ENCODE measurements around the gene GART.
A peak's percentile ranks its signal among the peaks of the same experiment; 100 is the strongest.

The GART gene

DNA sequence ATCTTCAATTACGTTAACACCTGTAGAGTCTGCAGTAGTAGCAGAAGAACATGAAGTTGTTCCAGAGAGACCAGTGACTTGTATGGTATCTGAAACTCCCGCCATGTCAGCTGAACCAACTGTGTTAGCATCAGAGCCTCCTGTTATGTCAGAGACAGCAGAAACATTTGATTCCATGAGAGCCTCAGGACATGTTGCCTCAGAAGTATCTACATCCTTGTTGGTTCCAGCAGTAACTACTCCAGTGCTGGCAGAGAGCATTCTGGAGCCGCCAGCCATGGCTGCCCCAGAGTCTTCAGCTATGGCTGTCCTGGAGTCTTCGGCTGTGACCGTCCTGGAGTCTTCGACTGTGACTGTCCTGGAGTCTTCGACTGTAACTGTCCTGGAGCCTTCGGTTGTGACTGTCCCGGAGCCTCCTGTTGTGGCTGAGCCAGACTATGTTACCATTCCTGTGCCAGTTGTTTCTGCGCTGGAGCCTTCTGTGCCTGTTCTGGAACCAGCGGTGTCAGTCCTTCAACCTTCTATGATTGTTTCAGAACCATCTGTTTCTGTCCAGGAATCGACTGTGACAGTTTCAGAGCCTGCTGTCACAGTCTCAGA, 11.2 kb upstream of the GART start:
- DNase-seq, result no peak

GRCh38 chr21:33552093-33552998, 10.4 kb upstream of the GART start:
- no peak for DNase-seq

GRCh38 chr21:33551664-33552063, 9.7 kb upstream of the GART start:
- DNase-seq, result no peak

DNA sequence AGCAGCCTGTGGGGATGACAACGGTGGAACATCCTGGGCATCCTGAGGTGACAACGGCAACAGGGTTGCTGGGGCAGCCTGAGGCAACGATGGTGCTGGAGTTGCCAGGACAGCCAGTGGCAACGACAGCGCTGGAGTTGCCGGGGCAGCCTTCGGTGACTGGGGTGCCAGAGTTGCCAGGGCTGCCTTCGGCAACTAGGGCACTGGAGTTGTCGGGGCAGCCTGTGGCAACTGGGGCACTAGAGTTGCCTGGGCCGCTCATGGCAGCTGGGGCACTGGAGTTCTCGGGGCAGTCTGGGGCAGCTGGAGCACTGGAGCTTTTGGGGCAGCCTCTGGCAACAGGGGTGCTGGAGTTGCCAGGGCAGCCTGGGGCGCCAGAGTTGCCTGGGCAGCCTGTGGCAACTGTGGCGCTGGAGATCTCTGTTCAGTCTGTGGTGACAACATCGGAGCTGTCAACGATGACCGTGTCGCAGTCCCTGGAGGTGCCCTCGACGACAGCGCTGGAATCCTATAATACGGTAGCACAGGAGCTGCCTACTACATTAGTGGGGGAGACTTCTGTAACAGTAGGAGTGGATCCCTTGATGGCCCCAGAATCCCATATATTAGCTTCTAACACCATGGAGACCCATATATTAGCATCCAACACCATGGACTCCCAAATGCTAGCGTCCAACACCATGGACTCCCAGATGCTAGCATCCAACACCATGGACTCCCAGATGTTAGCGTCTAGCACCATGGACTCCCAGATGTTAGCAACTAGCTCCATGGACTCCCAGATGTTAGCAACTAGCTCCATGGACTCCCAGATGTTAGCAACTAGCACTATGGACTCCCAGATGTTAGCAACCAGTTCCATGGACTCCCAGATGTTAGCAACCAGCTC, 9.1 kb upstream of the GART start:
- DNase-seq, result no peak

GRCh38 chr21:33549848-33550771, 8.2 kb upstream of the GART start:
- DNase-seq, result no peak

DNA sequence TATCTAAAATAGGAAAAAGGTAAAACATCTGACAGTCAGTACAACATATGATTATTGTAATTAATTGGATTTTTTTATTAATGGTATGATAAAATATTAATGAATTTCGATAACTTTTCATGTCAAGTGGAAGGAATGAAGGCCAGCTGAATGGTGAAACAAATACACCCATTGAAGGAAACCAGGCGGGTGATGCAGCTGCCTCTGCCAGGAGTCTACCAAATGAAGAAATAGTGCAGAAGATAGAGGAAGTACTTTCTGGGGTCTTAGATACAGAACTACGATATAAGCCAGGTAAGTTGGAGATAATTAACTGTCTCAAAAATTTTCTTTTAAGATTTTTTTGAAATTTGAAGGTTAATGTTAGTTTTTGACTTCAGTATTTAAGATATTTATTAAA, 4.2 kb upstream of the GART start:
- DNase-seq, result no peak

DNA sequence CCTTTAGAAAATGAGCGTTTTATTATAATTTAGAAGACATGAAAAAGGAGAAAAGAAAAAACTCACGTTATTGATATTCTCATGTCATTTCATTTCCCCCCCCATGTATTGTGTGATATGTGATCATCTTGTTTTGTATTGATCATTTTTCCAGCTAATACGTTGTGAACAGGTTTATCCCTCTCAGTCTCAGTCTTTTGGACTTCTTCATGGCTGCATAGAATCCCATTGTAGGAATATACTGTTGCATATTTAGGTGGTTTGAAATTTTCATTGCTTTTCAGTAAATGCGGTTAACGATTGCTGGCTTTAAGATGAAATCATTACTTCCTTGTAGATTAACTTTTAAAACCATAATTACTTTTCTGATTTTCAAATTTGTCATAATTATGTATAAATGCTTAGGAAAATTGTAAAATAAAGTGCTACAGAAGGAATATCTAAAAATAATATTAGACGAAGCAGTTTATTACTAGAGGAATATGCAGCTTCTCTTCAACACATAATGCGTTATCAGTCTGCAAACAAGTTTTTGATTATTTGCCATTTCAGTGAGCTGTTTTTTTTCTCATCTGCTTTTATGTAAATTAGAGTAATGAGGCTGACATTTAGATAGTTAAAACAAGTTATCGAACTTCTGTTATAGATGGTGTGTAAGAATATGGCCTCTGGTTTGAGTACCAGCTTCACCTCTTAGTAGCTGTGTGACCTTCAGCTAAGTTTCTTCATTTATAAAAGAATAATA, 2.7 kb upstream of the GART start:
- no peak for DNase-seq

- DNase-seq, result no peak
Measured at GRCh38 chr21:33543505-33544129, 1.7 kb upstream of the GART start.

DNA sequence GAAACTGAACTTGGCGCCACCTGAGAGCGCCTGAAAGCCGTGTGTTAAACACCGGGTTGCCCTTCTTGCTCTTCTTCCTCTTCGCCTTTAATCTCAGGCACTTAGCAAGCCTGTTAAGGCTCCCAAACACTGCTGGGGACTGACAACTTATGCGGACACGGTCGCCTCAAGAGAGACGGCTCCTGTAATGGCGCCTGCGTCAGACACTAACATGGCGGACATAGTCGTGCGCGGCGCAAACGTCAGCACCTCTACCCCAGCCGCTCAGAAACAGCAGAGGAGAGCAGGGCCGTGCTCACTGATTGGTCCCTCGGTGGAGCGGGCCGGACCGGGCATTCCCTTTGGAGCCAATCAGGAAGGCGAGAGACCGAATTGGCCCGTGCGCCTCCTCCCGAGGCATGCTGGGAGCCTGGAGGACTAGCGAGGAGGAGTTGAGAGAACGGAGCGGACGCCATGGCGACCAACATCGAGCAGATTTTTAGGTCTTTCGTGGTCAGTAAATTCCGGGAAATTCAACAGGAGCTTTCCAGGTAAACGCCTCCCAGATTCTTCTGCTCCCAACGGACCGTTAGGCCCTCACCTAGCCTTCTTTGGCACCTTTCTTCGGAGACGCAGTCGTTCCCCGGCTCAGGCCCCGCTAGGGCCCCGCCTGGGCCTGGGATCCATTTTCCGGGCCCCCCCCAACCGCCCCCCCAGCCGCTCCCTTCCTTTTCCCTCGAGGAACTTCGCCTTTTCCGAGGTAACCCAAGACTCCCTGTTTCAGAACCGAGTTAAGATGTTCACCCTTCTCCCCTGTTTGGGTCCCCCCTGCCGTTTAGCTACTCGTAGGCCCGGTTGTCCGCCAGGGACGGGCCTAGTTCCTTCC, 955 bp upstream of the GART start, which contains the start of gene SON:
TSS of gene SON (plus strand) at position 399 of the 865 bp plus-strand sequence. CDS start at position 454, 55 bp downstream.
- DNase-seq, result peak; percentile 95

DNA sequence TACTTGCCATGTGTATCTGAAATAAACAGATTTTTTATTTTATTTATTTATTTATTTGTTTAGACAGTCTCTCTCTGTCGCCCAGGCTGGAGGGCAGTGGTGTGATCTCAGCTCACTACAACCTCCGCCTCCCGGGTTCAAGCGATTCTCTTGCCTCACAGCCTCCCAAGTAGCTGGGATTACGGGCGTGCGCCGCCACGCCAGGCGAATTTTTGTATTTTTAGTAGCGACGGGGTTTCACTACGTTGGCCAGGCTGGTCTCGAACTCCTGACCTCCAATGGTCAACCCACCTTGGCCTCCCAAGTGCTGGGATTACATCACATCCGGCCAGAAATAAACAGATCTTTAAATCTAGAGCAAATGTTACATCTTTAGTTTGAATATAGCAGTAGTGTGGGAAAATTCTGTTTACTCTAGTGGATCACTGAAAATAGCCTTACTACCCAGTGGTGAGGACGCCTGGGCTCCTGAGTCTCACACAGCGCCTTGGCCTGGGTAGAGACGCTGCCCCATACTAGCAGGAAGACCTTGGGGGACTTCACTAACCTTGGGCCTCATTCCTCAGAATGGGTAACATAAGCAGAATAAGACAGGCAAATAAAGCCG, 709 bp downstream of the GART start:
- DNase-seq, result no peak

DNA sequence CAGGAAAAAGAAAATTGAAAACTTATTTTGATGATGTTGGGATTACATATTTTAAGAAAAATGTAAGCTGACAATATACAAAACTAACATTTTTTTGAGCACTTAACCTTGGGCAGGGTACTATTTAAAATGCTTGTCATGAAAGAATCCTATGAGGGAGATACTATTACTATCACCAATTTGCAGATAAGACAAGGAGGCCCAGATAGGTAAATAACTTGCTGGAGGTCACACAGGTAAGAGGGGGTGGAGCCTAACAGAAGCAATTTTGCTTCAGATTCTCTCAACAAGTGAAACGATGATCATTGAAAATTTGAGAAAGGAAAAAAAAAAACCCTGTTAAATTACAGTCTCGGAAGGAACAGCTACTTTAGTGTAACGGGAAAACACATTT, 1.2 kb downstream of the GART start:
- no peak for DNase-seq

GRCh38 chr21:33539616-33540015, 2.3 kb downstream of the GART start:
- no peak for DNase-seq

DNA sequence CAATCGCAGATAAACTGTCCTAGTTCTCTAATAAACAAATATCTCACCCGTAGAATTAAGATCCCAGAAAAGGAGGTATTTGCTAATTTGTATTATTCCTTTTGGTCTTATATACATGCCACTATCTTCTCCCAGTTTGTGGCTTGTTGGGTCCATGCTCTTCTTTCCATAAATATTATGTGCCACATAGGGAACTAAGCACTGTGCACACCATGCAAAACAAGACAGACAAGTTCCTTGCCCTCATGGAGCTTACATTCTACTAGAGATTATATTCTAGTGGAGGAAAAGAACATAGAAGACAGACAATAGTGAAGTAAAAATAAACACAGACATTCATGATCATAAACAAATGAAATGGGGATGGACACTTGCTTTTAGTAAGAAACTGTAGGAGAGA, 4.7 kb downstream of the GART start:
- DNase-seq, result no peak

GRCh38 chr21:33531007-33531406, 10.9 kb downstream of the GART start:
- no peak for DNase-seq

DNA sequence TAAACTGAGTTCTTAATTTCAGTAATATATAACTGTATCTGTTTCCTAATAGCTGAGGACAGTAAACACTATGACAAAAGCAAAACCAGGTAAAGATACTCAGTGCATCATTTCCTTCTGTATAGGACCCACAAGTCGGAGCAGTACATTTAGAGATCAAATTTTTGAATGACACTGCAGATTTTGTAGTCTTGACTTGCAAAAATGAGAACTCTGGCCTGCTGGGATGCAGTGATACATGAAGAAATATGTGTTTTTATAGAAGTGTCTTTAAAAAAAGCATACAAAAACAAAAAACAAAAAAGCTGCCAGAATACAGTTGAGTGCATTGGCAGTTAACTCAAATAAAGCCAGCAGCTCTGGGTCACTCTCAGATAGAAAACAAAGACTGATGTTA, 19.0 kb downstream of the GART start:
- no peak for DNase-seq

DNA sequence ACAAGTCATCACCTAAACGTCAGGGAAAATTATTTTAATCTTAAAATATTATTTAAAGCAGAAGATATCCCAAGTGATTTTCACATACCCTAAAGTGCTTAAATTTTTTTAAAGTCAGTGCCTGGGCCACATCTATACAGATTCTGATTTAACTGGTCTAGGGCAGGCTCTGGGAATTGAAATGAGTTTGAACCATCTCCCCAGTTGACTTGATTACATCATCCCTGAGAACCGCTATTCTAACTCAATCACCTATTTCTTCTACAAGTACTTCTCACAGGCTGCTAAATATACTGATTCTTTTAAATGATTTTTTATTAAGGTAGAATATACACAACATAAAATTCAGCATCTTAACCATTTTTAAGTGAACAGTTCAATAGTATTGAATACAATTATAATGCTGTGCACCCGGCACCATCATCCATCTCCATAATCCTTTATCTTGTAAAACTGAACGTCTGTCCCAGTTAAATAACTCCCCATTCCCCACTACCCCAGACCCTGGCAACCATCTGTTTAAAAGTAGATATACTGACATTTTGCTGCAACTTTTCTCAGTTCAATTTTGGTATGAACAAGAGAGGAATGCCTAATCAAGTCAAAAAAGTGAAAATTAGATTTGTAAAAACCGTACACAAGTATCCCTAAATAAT, 19.5 kb downstream of the GART start:
- DNase-seq, result no peak

GRCh38 chr21:33518899-33519298, 23.0 kb downstream of the GART start:
- DNase-seq, result no peak

GRCh38 chr21:33514229-33514628, 27.7 kb downstream of the GART start:
- no peak for DNase-seq

DNA sequence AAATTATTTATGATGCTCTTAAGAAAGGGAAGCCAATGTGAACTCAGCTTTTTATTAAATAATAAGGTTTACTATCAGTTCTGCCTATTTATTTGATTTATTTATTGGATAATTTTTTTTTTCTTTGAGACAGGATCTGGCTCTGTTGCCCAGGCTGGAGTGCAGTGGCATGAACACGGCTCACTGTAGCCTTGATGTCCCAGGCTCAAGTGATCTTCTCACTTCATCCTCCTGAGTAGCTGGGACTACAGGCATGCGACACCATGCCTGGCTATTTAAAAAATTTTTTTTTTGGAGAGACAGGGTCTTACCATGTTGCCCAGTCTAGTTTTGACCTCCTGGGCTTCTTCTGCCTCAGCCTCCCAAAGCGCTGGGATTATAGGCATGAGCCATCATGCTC, 29.4 kb downstream of the GART start:
- DNase-seq, result no peak

Data from activated CD8-positive, alpha-beta memory T cell treated with anti-CD3 and anti-CD28 coated beads for 24 hours (primary cell).